ENCODE measurements around the gene KRT40.

The KRT40 gene

GRCh38 chr17:40997361-40997760, 13.2 kb upstream of the KRT40 start:
- DNase-seq (ENCODE audit: insufficient read length, low spot score) (no peak), FAIRE-seq (no peak)
- no peak for TF ChIP-seq POLR2A (IDR thresholded peaks at IDR 0.05; ENCODE audit: low read depth, low read length)
- TF ChIP-seq POU2F2 (IDR thresholded peaks at IDR 0.05; ENCODE audit: low read depth, low read length): no peak
- TF ChIP-seq SPI1 (IDR thresholded peaks at IDR 0.05; ENCODE audit: low read depth, low read length): no peak
- TF ChIP-seq TAF1 (IDR thresholded peaks at IDR 0.05; ENCODE audit: low read depth, low read length): no peak
- no peak for TF ChIP-seq PAX5 (IDR thresholded peaks at IDR 0.05; ENCODE audit: insufficient read depth, low read length, severe bottlenecking)
- no peak for TF ChIP-seq POLR2AphosphoS5 (IDR thresholded peaks at IDR 0.05; ENCODE audit: low read depth, low read length)

GRCh38 chr17:40996829-40997228, 12.7 kb upstream of the KRT40 start:
- FAIRE-seq: no peak
- DNase-seq (ENCODE audit: insufficient read length, low spot score): no peak
- TF ChIP-seq SPI1 (IDR thresholded peaks at IDR 0.05; ENCODE audit: low read depth, low read length) (no peak), PAX5 (IDR thresholded peaks at IDR 0.05; ENCODE audit: insufficient read depth, low read length, severe bottlenecking) (no peak), POLR2AphosphoS5 (IDR thresholded peaks at IDR 0.05; ENCODE audit: low read depth, low read length) (no peak), POU2F2 (IDR thresholded peaks at IDR 0.05; ENCODE audit: low read depth, low read length) (no peak), TAF1 (IDR thresholded peaks at IDR 0.05; ENCODE audit: low read depth, low read length) (no peak), POLR2A (IDR thresholded peaks at IDR 0.05; ENCODE audit: low read depth, low read length) (no peak)

GRCh38 chr17:40995116-40995515, 11.0 kb upstream of the KRT40 start:
- TF ChIP-seq POLR2A (IDR thresholded peaks at IDR 0.05; ENCODE audit: low read depth, low read length): no peak
- no peak for TF ChIP-seq PAX5 (IDR thresholded peaks at IDR 0.05; ENCODE audit: insufficient read depth, low read length, severe bottlenecking)
- no peak for TF ChIP-seq TAF1 (IDR thresholded peaks at IDR 0.05; ENCODE audit: low read depth, low read length)
- no peak for TF ChIP-seq POU2F2 (IDR thresholded peaks at IDR 0.05; ENCODE audit: low read depth, low read length)
- no peak for TF ChIP-seq POLR2AphosphoS5 (IDR thresholded peaks at IDR 0.05; ENCODE audit: low read depth, low read length)
- TF ChIP-seq SPI1 (IDR thresholded peaks at IDR 0.05; ENCODE audit: low read depth, low read length): no peak
- FAIRE-seq (no peak), DNase-seq (ENCODE audit: insufficient read length, low spot score) (no peak)

GRCh38 chr17:40993839-40994238, 9.7 kb upstream of the KRT40 start, which contains the start of gene KRTAP3-3:
KRTAP3-3 (minus strand) TSS chr17:40994164; CDS start chr17:40994097, 67 bp downstream.
- TF ChIP-seq PAX5 (IDR thresholded peaks at IDR 0.05; ENCODE audit: insufficient read depth, low read length, severe bottlenecking): no peak
- TF ChIP-seq TAF1 (IDR thresholded peaks at IDR 0.05; ENCODE audit: low read depth, low read length): no peak
- TF ChIP-seq POLR2A (IDR thresholded peaks at IDR 0.05; ENCODE audit: low read depth, low read length): no peak
- TF ChIP-seq SPI1 (IDR thresholded peaks at IDR 0.05; ENCODE audit: low read depth, low read length): no peak
- no peak for TF ChIP-seq POLR2AphosphoS5 (IDR thresholded peaks at IDR 0.05; ENCODE audit: low read depth, low read length)
- TF ChIP-seq POU2F2 (IDR thresholded peaks at IDR 0.05; ENCODE audit: low read depth, low read length): no peak
- DNase-seq (ENCODE audit: insufficient read length, low spot score): no peak
- FAIRE-seq: no peak

GRCh38 chr17:40993084-40993483, 9.0 kb upstream of the KRT40 start:
- FAIRE-seq (no peak), DNase-seq (ENCODE audit: insufficient read length, low spot score) (no peak)
- TF ChIP-seq PAX5 (IDR thresholded peaks at IDR 0.05; ENCODE audit: insufficient read depth, low read length, severe bottlenecking) (no peak), SPI1 (IDR thresholded peaks at IDR 0.05; ENCODE audit: low read depth, low read length) (no peak), POLR2A (IDR thresholded peaks at IDR 0.05; ENCODE audit: low read depth, low read length) (no peak)

- DNase-seq (ENCODE audit: insufficient read length, low spot score) (no peak), FAIRE-seq (no peak)
- no peak for TF ChIP-seq PAX5 (IDR thresholded peaks at IDR 0.05; ENCODE audit: insufficient read depth, low read length, severe bottlenecking)
- no peak for TF ChIP-seq TAF1 (IDR thresholded peaks at IDR 0.05; ENCODE audit: low read depth, low read length)
- TF ChIP-seq POLR2A (IDR thresholded peaks at IDR 0.05; ENCODE audit: low read depth, low read length): no peak
- TF ChIP-seq SPI1 (IDR thresholded peaks at IDR 0.05; ENCODE audit: low read depth, low read length): no peak
- TF ChIP-seq POLR2AphosphoS5 (IDR thresholded peaks at IDR 0.05; ENCODE audit: low read depth, low read length): no peak
- no peak for TF ChIP-seq POU2F2 (IDR thresholded peaks at IDR 0.05; ENCODE audit: low read depth, low read length)
Observed at GRCh38 chr17:40992666-40993065, 8.5 kb upstream of the KRT40 start.

GRCh38 chr17:40986920-40987319, 2.8 kb upstream of the KRT40 start:
- DNase-seq (ENCODE audit: insufficient read length, low spot score) (no peak), FAIRE-seq (no peak)
- no peak for TF ChIP-seq TAF1 (IDR thresholded peaks at IDR 0.05; ENCODE audit: low read depth, low read length)
- no peak for TF ChIP-seq POU2F2 (IDR thresholded peaks at IDR 0.05; ENCODE audit: low read depth, low read length)
- no peak for TF ChIP-seq POLR2A (IDR thresholded peaks at IDR 0.05; ENCODE audit: low read depth, low read length)
- TF ChIP-seq PAX5 (IDR thresholded peaks at IDR 0.05; ENCODE audit: insufficient read depth, low read length, severe bottlenecking): no peak
- TF ChIP-seq POLR2AphosphoS5 (IDR thresholded peaks at IDR 0.05; ENCODE audit: low read depth, low read length): no peak
- no peak for TF ChIP-seq SPI1 (IDR thresholded peaks at IDR 0.05; ENCODE audit: low read depth, low read length)

GRCh38 chr17:40981115-40981514, 3.0 kb downstream of the KRT40 start:
- DNase-seq (ENCODE audit: insufficient read length, low spot score): no peak
- TF ChIP-seq POLR2AphosphoS5 (IDR thresholded peaks at IDR 0.05; ENCODE audit: low read depth, low read length): no peak
- no peak for TF ChIP-seq PAX5 (IDR thresholded peaks at IDR 0.05; ENCODE audit: insufficient read depth, low read length, severe bottlenecking)
- no peak for TF ChIP-seq SPI1 (IDR thresholded peaks at IDR 0.05; ENCODE audit: low read depth, low read length)
- FAIRE-seq: no peak

GRCh38 chr17:40980596-40980995, 3.5 kb downstream of the KRT40 start:
- DNase-seq (ENCODE audit: insufficient read length, low spot score) (no peak), FAIRE-seq (no peak)
- TF ChIP-seq POLR2AphosphoS5 (IDR thresholded peaks at IDR 0.05; ENCODE audit: low read depth, low read length) (no peak), SPI1 (IDR thresholded peaks at IDR 0.05; ENCODE audit: low read depth, low read length) (no peak)

GRCh38 chr17:40980117-40980516, 4.0 kb downstream of the KRT40 start:
- DNase-seq (ENCODE audit: insufficient read length, low spot score): no peak
- no peak for FAIRE-seq

More at GRCh38 chr17:40980117-40980516, 4.0 kb downstream of the KRT40 start:
- TF ChIP-seq POLR2AphosphoS5 (IDR thresholded peaks at IDR 0.05; ENCODE audit: low read depth, low read length): no peak
- TF ChIP-seq TAF1 (IDR thresholded peaks at IDR 0.05; ENCODE audit: low read depth, low read length): no peak
- TF ChIP-seq SPI1 (IDR thresholded peaks at IDR 0.05; ENCODE audit: low read depth, low read length): no peak
- TF ChIP-seq PAX5 (IDR thresholded peaks at IDR 0.05; ENCODE audit: insufficient read depth, low read length, severe bottlenecking): no peak
- no peak for TF ChIP-seq POU2F2 (IDR thresholded peaks at IDR 0.05; ENCODE audit: low read depth, low read length)
- TF ChIP-seq POLR2A (IDR thresholded peaks at IDR 0.05; ENCODE audit: low read depth, low read length): no peak

All from GM12891 (cell line).